ENCODE data around the gene CATSPER2. TPM values are rescaled to one million over a fixed set of nuclear protein-coding genes. Genes with fewer than 3 reads are reported as not detected.
"Not testable (repeated sequence)": the region's sequence is repeated elsewhere in the genome, so short reads cannot be mapped to it uniquely, and the experiment has no call there.

CATSPER2 gene
- total RNA-seq, 1 experiment from 2014 or later: 1.5 TPM

DNA sequence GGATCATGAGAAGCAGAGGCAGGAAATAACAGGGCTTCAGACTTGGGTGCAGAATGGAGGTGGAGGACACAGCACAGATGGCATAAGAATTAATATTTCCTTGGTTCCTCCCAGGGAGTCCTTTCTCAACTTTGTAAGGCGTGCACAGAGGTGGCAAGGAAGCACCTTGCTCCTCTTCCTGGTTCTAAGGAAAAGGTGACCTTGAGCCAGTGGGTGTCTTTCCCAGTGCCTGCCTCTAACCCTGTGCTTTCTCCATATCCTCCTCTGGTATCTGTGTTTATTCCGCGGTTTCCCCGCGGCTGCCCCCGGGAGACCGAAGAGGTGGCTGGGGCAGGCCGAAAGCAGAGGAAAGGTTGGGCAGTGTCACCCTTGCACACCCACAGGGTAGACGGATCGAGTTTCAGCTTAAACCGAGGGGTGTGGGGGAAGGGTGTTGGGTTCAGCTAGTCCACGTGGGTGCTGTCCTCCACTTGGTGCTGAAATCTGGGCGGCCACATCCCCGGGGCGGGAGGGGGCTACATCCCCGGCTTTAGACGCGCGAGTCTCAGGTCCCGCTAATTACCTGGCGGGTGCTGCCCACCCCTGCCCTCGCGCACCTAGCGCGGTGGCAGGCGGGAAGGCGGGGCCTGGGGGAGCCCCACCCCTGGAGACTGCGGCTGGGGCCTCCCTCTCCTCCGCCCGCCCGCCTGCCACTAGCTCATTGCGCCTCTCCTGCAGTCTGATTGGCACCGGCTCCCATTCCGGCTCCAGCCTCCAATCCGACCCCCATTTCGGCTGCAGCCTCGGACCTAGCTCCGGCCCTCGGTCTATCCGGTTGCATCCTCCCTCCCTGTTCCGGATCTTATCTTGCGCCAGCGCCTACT lies 55.1 kb downstream of the CATSPER2 start, which contains the start of gene CKMT1B:
Gene CKMT1B (plus strand): TSS at position 700 of the 863 bp plus-strand sequence. CDS start 192 bp downstream, outside the sequence.
- not testable (repeated sequence) for DNase-seq (ENCODE audit: extremely low read depth, low read depth)

DNA sequence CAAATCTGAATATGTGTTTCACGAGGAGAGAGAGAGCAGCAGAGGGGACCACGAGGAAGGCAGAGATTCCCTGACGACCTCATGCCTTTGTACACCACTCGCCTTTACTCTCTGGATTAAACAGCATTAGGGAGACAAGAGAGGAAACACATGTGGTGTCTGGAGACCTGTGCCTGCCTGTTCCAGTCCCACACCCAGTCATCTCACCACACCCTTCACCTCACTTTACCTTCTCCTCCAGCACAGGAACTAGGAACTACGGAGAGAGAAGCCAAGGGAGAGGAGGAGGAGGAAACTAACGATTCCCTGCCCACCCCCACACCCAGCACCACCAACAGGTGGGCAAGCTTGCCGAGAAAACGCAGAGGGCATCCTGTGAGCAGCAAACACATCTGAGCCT lies 55.8 kb downstream of the CATSPER2 start:
- not testable (repeated sequence) for DNase-seq (ENCODE audit: extremely low read depth, low read depth)

DNA sequence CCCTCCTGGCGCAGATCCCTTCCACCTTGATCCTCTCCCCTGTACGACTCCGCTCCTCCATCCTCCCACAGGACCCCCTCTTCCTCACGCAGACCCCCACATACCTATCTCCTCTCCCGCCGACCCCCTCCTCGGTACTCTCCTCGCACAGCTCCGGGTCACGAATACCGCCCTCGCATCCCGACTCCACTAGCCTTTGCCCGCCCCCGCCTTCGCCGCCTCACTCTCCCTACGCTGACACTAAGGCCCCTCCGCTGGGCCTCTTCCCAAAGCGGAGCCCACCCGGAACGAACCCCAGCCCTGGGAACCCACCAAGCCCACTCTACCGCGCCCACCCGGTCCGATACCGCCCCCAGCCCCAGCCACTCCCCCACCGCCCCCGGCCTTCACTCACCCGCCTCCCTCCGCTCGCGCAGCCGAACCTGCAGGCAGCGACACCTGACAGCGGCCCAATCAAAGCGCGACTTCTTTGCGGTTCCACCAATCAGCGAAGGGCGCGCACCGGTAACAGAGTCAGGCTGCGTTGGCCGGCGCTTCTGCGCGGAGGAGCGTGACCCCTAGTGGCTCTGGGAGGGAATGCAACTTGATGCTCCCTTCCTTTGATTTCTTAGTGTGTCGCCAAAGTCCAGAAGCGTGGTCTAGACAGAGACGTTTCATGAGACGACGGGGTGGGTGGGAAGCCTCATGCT lies 58.7 kb downstream of the CATSPER2 start, which contains the start of gene PPIP5K1:
Gene PPIP5K1 (minus strand): TSS at position 431 of the 689 bp plus-strand sequence. CDS start 5,704 bp downstream, outside the sequence.
- not testable (repeated sequence) for DNase-seq (ENCODE audit: extremely low read depth, low read depth)

Small RNA genes within 50 kb of the gene (small RNA-seq; reads per million reads assigned to genes)
- gene PDIA3P2 (0 reads per million in 2 experiments), gene RNU6-554P (0 reads per million in 2 experiments), gene RNU6-610P (0 reads per million in 2 experiments)

Other genes with a start within 250 kb of the CATSPER2 start
- 22.1 and 23.3 TPM in 2 replicates for gene TP53BP1, start 155.7 kb downstream of the CATSPER2 start, total RNA-seq (2014; rRNA removed; shearing (Covaris generic))
- gene MAP1A, start 131.2 kb downstream of the CATSPER2 start, total RNA-seq (2014; rRNA removed; shearing (Covaris generic)): 7.7 and 7.8 TPM in 2 replicates
- gene PPIP5K1, start 58.6 kb downstream of the CATSPER2 start, total RNA-seq (2014; rRNA removed; shearing (Covaris generic)): 10.7 and 12.7 TPM in 2 replicates
- gene CKMT1B, start 54.8 kb downstream of the CATSPER2 start, total RNA-seq (2014; rRNA removed; shearing (Covaris generic)): 1.5 and 2.4 TPM in 2 replicates
- gene STRC, start 30.0 kb downstream of the CATSPER2 start, total RNA-seq (2014; rRNA removed; shearing (Covaris generic)): 0.17 and 0.22 TPM in 2 replicates
- 1.2 TPM in 2 replicates for gene CKMT1A, start 45.0 kb upstream of the CATSPER2 start, total RNA-seq (2014; rRNA removed; shearing (Covaris generic))
- gene PDIA3, start 97.6 kb upstream of the CATSPER2 start, total RNA-seq (2014; rRNA removed; shearing (Covaris generic)): 290 and 370 TPM in 2 replicates
- gene ELL3, start 128.1 kb upstream of the CATSPER2 start, total RNA-seq (2014; rRNA removed; shearing (Covaris generic)): 3.9 and 4.0 TPM in 2 replicates
- gene SERF2, start 143.5 kb upstream of the CATSPER2 start, total RNA-seq (2014; rRNA removed; shearing (Covaris generic)): 304 and 355 TPM in 2 replicates
- 0.12 TPM in 1 of 2 replicates, not detected in the other for gene SERINC4, start 151.4 kb upstream of the CATSPER2 start, total RNA-seq (2014; rRNA removed; shearing (Covaris generic))
- 10.5 and 15.4 TPM in 2 replicates for gene HYPK, start 151.8 kb upstream of the CATSPER2 start, total RNA-seq (2014; rRNA removed; shearing (Covaris generic))
- gene MFAP1, start 175.8 kb upstream of the CATSPER2 start, total RNA-seq (2014; rRNA removed; shearing (Covaris generic)): 25.8 and 28.6 TPM in 2 replicates
- gene WDR76, start 178.2 kb upstream of the CATSPER2 start, total RNA-seq (2014; rRNA removed; shearing (Covaris generic)): 18.9 and 20.8 TPM in 2 replicates